ENCODE results near the gene RNF141. TPM values are rescaled to one million over a fixed set of nuclear protein-coding genes. Genes with fewer than 3 reads are reported as not detected.

The RNF141 gene
- total RNA-seq, 2 donors from 2014 or later, result 24.0 to 39.3 TPM

GRCh38 chr11:10541561-10541930 lies 559 bp upstream of the RNF141 start:
- Histone ChIP-seq H3K4me3 (peak overlapping the region; percentile 86), H3K9ac (ENCODE audit: low read depth in 2 of 2, low read length in 2 of 2) (peak overlapping the region in 1 of 2 donors; percentile 87), H3K27me3 (no peaks in the 10 kb centered on the region), H3K9me3 (no peaks in the 10 kb centered on the region), H3K4me1 (peaks cover 4% of the 10 kb centered on the region), H3K27ac (no peak overlapping the region), H3K36me3 (no peaks in the 10 kb centered on the region)
- intact Hi-C loops (cut with DNase I), result no loop called here
- no peak for DNase-seq
- TF ChIP-seq CTCF (IDR thresholded peaks at IDR 0.05), result no peak

- Histone ChIP-seq H3K9me3 (no peaks in the 10 kb centered on the region), H3K4me1 (peaks cover 4% of the 10 kb centered on the region), H3K27ac (peak overlapping the region; percentile 85), H3K27me3 (no peaks in the 10 kb centered on the region), H3K4me3 (peak overlapping the region; percentile 86), H3K36me3 (no peaks in the 10 kb centered on the region), H3K9ac (ENCODE audit: low read depth in 2 of 2, low read length in 2 of 2) (peak overlapping the region; percentile 79 to 87)
- intact Hi-C loops (cut with DNase I), result no loop called here
- TF ChIP-seq CTCF (IDR thresholded peaks at IDR 0.05), result no peak
- DNase-seq, result peak; percentile 63
Observed at GRCh38 chr11:10540546-10540914, 457 bp downstream of the RNF141 start.

- H3K27ac ChIP-seq, result no peak overlapping the region
- H3K27me3 ChIP-seq, result no peaks in the 10 kb centered on the region
- H3K9ac ChIP-seq (ENCODE audit: low read depth in 2 of 2, low read length in 2 of 2), result no peak overlapping the region
- no peaks in the 10 kb centered on the region for H3K9me3 ChIP-seq
- H3K4me3 ChIP-seq, result no peak overlapping the region
- no peak for DNase-seq
- no peak for TF ChIP-seq CTCF (IDR thresholded peaks at IDR 0.05)
- H3K36me3 ChIP-seq, result no peaks in the 10 kb centered on the region
- intact Hi-C loops (cut with DNase I), result no loop called here
- H3K4me1 ChIP-seq, result peaks cover 6% of the 10 kb centered on the region
Observed at GRCh38 chr11:10539339-10539738, 1.6 kb downstream of the RNF141 start.

- H3K36me3 ChIP-seq, result no peaks in the 10 kb centered on the region
- H3K27me3 ChIP-seq, result no peaks in the 10 kb centered on the region
- intact Hi-C loops (cut with DNase I), result no loop called here
- no peak for DNase-seq
- H3K27ac ChIP-seq, result no peak overlapping the region
- H3K4me1 ChIP-seq, result peaks cover 6% of the 10 kb centered on the region
- no peak overlapping the region for H3K4me3 ChIP-seq
- no peaks in the 10 kb centered on the region for H3K9me3 ChIP-seq
- no peak for TF ChIP-seq CTCF (IDR thresholded peaks at IDR 0.05)
- H3K9ac ChIP-seq (ENCODE audit: low read depth in 2 of 2, low read length in 2 of 2), result no peak overlapping the region
Observed at GRCh38 chr11:10538924-10539323, 2.1 kb downstream of the RNF141 start.

GRCh38 chr11:10537600-10537999 lies 3.4 kb downstream of the RNF141 start:
- no peak for DNase-seq
- Histone ChIP-seq H3K36me3 (no peaks in the 10 kb centered on the region), H3K27ac (no peak overlapping the region), H3K27me3 (no peaks in the 10 kb centered on the region), H3K4me1 (peaks cover 6% of the 10 kb centered on the region), H3K4me3 (no peak overlapping the region), H3K9ac (ENCODE audit: low read depth in 2 of 2, low read length in 2 of 2) (no peak overlapping the region), H3K9me3 (no peaks in the 10 kb centered on the region)
- intact Hi-C loops (cut with DNase I), result no loop called here
- no peak for TF ChIP-seq CTCF (IDR thresholded peaks at IDR 0.05)

GRCh38 chr11:10534316-10534715 lies 6.7 kb downstream of the RNF141 start:
- Histone ChIP-seq H3K4me3 (no peak overlapping the region), H3K27me3 (no peaks in the 10 kb centered on the region), H3K4me1 (peaks cover 3% of the 10 kb centered on the region), H3K9me3 (no peaks in the 10 kb centered on the region), H3K9ac (ENCODE audit: low read depth in 2 of 2, low read length in 2 of 2) (no peak overlapping the region), H3K27ac (no peak overlapping the region), H3K36me3 (no peaks in the 10 kb centered on the region)
- no peak for TF ChIP-seq CTCF (IDR thresholded peaks at IDR 0.05)
- DNase-seq, result no peak
- intact Hi-C loops (cut with DNase I), result no loop called here
